A549 (cell line): ENCODE results near the gene NGEF. TPM values are rescaled to one million over a fixed set of nuclear protein-coding genes. Genes with fewer than 3 reads are reported as not detected.

Experiments used
- ATAC-seq, 2 experiments: fragments of 200-7000 bp in 1 of 2; fragments of >200 bp in 1 of 2; cut with Nextera tagmentation in 1 of 2; cut with Tn5 transposase in 1 of 2; 3 replicates each; pipeline versions ENCODE4 v1.8.0 to v1.9.1; 2018 to 2020; ENCODE audit warnings: mild to moderate bottlenecking in 1 of 2, moderate library complexity in 1 of 2
- CTCF ChIA-PET: fragments of 300-600 bp; sonication (Branson Sonifier 250); formaldehyde crosslinking; extraction: SDS; loops from one replicate; lab custom pipeline; 2021; ENCODE audit warnings: antibody characterized with exemption, inconsistent platforms; lab: Yijun Ruan, JAX
- POLR2A ChIA-PET: fragments of 350-600 bp; formaldehyde crosslinking; extraction: SDS; loops from one replicate; lab custom pipeline; 2021; ENCODE audit warnings: antibody characterized with exemption, inconsistent platforms; lab: Yijun Ruan, JAX
- DNase-seq, 2 experiments: peaks; one replicate each; pipeline versions ENCODE4 v3.0.0 to v3.0.0-alpha.2; 2011 to 2016; ENCODE audit warnings: low read depth in 1 of 2, low spot score in 1 of 2
- FAIRE-seq: peaks from 2 replicates; lab custom pipeline; 2011; peaks lifted over from hg19 to GRCh38; lab: Jason Lieb, UNC
- H3K27ac ChIP-seq, 2 experiments: fragments of >200 bp; sonication (Bioruptor Twin); formaldehyde crosslinking; 3 replicates each; pipeline ENCODE4 v1.5.1; 2016 to 2017
- H3K4me1 ChIP-seq: fragments of >200 bp; sonication (Bioruptor Twin); formaldehyde crosslinking; 3 replicates; pipeline ENCODE4 v1.6.1; 2016
- H3K4me2 ChIP-seq: fragments of >200 bp; sonication (Bioruptor Twin); formaldehyde crosslinking; 3 replicates; pipeline ENCODE4 v1.6.1; 2016
- H3K4me3 ChIP-seq: fragments of >200 bp; sonication (Bioruptor Twin); formaldehyde crosslinking; 3 replicates; pipeline ENCODE4 v1.5.1; 2016
- H3K9me3 ChIP-seq: fragments of >200 bp; sonication (Bioruptor Twin); formaldehyde crosslinking; 3 replicates; pipeline ENCODE4 v1.6.1; 2016
- CBX8 ChIP-seq: fragments of 200-600 bp; sonication (generic); IDR thresholded peaks from 2 replicates; pipeline ENCODE4 v1.6.1; 2016
- CEBPB ChIP-seq, 2 experiments: fragments of >200 bp in 1 of 2; sonication (Bioruptor Twin) in 1 of 2; formaldehyde crosslinking in 1 of 2; IDR thresholded peaks; 2 replicates each; pipeline ENCODE4 v1.6.1; 2012 to 2016
- EHMT2 ChIP-seq: fragments of 200-600 bp; sonication (generic); IDR thresholded peaks from 2 replicates; pipeline ENCODE4 v1.6.1; 2016; ENCODE audit warnings: antibody characterized with exemption, low read depth, mild to moderate bottlenecking, moderate library complexity
- FOSB ChIP-seq: fragments of 250-450 bp; sonication (Bioruptor Pico); IDR thresholded peaks from 2 replicates; pipeline ENCODE4 v1.5.0; 2020; ENCODE audit warnings: mild to moderate bottlenecking, moderate library complexity
- GATA3 ChIP-seq: IDR thresholded peaks from 2 replicates; pipeline ENCODE4 v1.6.1; 2012; ENCODE audit warnings: borderline replicate concordance
- HDAC2 ChIP-seq: fragments of 200-600 bp; sonication (generic); IDR thresholded peaks from 2 replicates; pipeline ENCODE4 v1.6.1; 2016
- HOXB5 ChIP-seq: fragments of 250-450 bp; sonication (Bioruptor Pico); IDR thresholded peaks from 2 replicates; pipeline ENCODE4 v1.5.0; 2020; ENCODE audit warnings: mild to moderate bottlenecking, moderate library complexity
- JUN ChIP-seq, 2 experiments: fragments of >200 bp; sonication (Bioruptor Twin); formaldehyde crosslinking; IDR thresholded peaks; 2 replicates in 1 of 2; 3 replicates in 1 of 2; pipeline ENCODE4 v1.6.1; 2016 to 2017
- KDM1A ChIP-seq: fragments of 200-600 bp; sonication (generic); IDR thresholded peaks from 2 replicates; pipeline ENCODE4 v1.6.1; 2016; ENCODE audit warnings: low read depth, mild to moderate bottlenecking
- KDM5A ChIP-seq: fragments of 200-600 bp; sonication (generic); IDR thresholded peaks from 2 replicates; pipeline ENCODE4 v1.6.1; 2016; ENCODE audit warnings: antibody characterized with exemption, mild to moderate bottlenecking
- MAFK ChIP-seq: fragments of 450-650 bp; IDR thresholded peaks from 2 replicates; pipeline ENCODE4 v1.6.1; 2014; ENCODE audit not compliant: partially characterized antibody
- POLR2AphosphoS2 ChIP-seq: conservative IDR thresholded peaks from 2 replicates; pipeline ENCODE4 v1.6.1; 2012; ENCODE audit warnings: low read length, improper control_type of control experiment, inconsistent platforms
- RNF2 ChIP-seq: fragments of 200-600 bp; sonication (generic); IDR thresholded peaks from 2 replicates; pipeline ENCODE4 v1.6.1; 2016; ENCODE audit warnings: low read depth, mild to moderate bottlenecking, antibody characterized with exemption, moderate library complexity, borderline replicate concordance
- ZSCAN20 ChIP-seq: fragments of 250-450 bp; sonication (Bioruptor Pico); IDR thresholded peaks from 2 replicates; pipeline ENCODE4 v1.8.0; 2022; ENCODE audit warnings: mild to moderate bottlenecking, moderate library complexity
- WGBS: methylation state at CpG from one replicate; pipeline ENCODE4 v1.1.6; 2017; ENCODE audit errors: missing lambda C conversion rate; 5-methylcytosine and 5-hydroxymethylcytosine counted together
- polyA plus RNA-seq, 4 experiments: library from polyadenylated mRNA; depleted of rRNA in 3 of 4; stranded (reverse); fragments of >200 nt; fragmentation: RNase III in 1 of 4; extraction: RNeasy Plus Mini Kit Qiagen cat#74134 plus additional on column Dnase treatment in 1 of 4; gene quantifications; 2 replicates in 3 of 4; 3 replicates in 1 of 4; pipeline ENCODE4 v1.2.3, GENCODE V29; 2011 to 2017
- TF ChIP-seq, protein P1 (sequence below): fragments of 200-600 bp; sonication (generic); IDR thresholded peaks from 2 replicates; pipeline ENCODE4 v1.6.1; 2016; ENCODE audit warnings: antibody characterized with exemption, mild to moderate bottlenecking, moderate library complexity
- TF ChIP-seq, protein P2 (sequence below): fragments of >200 bp; sonication (Bioruptor Twin); formaldehyde crosslinking; IDR thresholded peaks from 3 replicates; pipeline ENCODE4 v1.5.1; 2016
- TF ChIP-seq, protein P3 (sequence below): fragments of 150-350 bp; IDR thresholded peaks from 2 replicates; pipeline ENCODE4 v1.6.1; 2014; ENCODE audit warnings: low read depth, mild to moderate bottlenecking, low read length
- TF ChIP-seq, protein P4 (sequence below): fragments of >200 bp; sonication (Bioruptor Twin); formaldehyde crosslinking; IDR thresholded peaks from 3 replicates; pipeline ENCODE4 v1.6.1; 2016
- TF ChIP-seq, protein P5 (sequence below): fragments of 250-450 bp; sonication (Bioruptor Pico); IDR thresholded peaks from 2 replicates; pipeline ENCODE4 v1.5.0; 2020; ENCODE audit warnings: low read depth, mild to moderate bottlenecking, moderate library complexity

NGEF gene
- polyA plus RNA-seq, 2 of the 4 experiments (the other 2 are of a cell fraction) = 8.1 to 9.7 TPM

DNA sequence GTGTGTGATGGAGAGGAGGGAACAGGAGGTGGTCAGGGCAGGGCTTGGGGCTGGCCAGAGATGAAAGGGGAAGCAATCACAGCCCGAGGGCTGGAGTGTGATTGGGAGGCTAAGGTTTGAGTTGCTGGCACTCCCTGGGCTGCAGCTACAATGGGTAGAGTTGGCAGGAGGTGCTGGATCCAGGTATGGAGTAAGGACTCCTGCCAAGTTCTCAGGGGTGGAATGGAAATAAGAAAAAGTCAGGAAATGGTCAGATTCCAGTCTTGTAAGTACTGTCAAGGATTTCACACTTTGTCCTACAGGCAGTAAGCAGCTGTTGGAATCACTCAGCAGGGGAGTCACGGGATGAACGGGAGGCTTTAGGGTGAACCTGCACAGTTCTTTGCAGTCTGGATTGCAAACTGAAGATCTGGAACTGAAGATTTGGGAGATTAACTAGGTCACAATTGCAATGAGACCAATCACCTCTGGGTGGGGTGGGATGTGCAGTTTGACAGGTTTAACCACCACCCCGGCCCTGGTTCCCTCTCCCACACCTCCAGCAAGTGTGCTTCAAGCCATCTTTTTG lies 36.2 kb upstream of the NGEF start:
- Histone ChIP-seq H3K27ac (no peak overlapping the region), H3K9me3 (no peaks in the 10 kb centered on the region), H3K4me2 (no peak overlapping the region), H3K4me1 (0 out of 3 replicates have a peak, but pooled peaks cover 11% of the 10 kb centered on the region), H3K4me3 (no peak overlapping the region)
- WGBS = 54% methylated on average over 4 of the region's 4 CpGs
- ChIA-PET CTCF (interaction anchor here (1.0 to 7.0 kb wide), 3 partner anchors 18 to 70 kb away, joined by 3 to 64 read pairs (median 12); no protein-coding TSS in a partner anchor), POLR2A (no interaction called here)
- no peak for DNase-seq
- FAIRE-seq = no peak
- no peak for ATAC-seq
- TF ChIP-seq ZSCAN20 (CRISPR knock-in tag) (no peak), FOSB (no peak), CBX8 (no peak), KDM1A (no peak), MAFK (no peak), GATA3 (no peak), EHMT2 (no peak), HDAC2 (no peak), RNF2 (no peak), KDM5A (no peak), JUN (IDR thresholded peaks at IDR 0.05) (no peak), POLR2AphosphoS2 (no peak), HOXB5 (CRISPR knock-in tag) (no peak), CEBPB (IDR thresholded peaks at IDR 0.05) (no peak)
- TF ChIP-seq, protein P1, sequence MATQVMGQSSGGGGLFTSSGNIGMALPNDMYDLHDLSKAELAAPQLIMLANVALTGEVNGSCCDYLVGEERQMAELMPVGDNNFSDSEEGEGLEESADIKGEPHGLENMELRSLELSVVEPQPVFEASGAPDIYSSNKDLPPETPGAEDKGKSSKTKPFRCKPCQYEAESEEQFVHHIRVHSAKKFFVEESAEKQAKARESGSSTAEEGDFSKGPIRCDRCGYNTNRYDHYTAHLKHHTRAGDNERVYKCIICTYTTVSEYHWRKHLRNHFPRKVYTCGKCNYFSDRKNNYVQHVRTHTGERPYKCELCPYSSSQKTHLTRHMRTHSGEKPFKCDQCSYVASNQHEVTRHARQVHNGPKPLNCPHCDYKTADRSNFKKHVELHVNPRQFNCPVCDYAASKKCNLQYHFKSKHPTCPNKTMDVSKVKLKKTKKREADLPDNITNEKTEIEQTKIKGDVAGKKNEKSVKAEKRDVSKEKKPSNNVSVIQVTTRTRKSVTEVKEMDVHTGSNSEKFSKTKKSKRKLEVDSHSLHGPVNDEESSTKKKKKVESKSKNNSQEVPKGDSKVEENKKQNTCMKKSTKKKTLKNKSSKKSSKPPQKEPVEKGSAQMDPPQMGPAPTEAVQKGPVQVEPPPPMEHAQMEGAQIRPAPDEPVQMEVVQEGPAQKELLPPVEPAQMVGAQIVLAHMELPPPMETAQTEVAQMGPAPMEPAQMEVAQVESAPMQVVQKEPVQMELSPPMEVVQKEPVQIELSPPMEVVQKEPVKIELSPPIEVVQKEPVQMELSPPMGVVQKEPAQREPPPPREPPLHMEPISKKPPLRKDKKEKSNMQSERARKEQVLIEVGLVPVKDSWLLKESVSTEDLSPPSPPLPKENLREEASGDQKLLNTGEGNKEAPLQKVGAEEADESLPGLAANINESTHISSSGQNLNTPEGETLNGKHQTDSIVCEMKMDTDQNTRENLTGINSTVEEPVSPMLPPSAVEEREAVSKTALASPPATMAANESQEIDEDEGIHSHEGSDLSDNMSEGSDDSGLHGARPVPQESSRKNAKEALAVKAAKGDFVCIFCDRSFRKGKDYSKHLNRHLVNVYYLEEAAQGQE = no peak
- TF ChIP-seq, protein P2, sequence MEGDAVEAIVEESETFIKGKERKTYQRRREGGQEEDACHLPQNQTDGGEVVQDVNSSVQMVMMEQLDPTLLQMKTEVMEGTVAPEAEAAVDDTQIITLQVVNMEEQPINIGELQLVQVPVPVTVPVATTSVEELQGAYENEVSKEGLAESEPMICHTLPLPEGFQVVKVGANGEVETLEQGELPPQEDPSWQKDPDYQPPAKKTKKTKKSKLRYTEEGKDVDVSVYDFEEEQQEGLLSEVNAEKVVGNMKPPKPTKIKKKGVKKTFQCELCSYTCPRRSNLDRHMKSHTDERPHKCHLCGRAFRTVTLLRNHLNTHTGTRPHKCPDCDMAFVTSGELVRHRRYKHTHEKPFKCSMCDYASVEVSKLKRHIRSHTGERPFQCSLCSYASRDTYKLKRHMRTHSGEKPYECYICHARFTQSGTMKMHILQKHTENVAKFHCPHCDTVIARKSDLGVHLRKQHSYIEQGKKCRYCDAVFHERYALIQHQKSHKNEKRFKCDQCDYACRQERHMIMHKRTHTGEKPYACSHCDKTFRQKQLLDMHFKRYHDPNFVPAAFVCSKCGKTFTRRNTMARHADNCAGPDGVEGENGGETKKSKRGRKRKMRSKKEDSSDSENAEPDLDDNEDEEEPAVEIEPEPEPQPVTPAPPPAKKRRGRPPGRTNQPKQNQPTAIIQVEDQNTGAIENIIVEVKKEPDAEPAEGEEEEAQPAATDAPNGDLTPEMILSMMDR = no peak
- TF ChIP-seq, protein P3, sequence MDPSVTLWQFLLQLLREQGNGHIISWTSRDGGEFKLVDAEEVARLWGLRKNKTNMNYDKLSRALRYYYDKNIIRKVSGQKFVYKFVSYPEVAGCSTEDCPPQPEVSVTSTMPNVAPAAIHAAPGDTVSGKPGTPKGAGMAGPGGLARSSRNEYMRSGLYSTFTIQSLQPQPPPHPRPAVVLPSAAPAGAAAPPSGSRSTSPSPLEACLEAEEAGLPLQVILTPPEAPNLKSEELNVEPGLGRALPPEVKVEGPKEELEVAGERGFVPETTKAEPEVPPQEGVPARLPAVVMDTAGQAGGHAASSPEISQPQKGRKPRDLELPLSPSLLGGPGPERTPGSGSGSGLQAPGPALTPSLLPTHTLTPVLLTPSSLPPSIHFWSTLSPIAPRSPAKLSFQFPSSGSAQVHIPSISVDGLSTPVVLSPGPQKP = no peak
- TF ChIP-seq, protein P4, sequence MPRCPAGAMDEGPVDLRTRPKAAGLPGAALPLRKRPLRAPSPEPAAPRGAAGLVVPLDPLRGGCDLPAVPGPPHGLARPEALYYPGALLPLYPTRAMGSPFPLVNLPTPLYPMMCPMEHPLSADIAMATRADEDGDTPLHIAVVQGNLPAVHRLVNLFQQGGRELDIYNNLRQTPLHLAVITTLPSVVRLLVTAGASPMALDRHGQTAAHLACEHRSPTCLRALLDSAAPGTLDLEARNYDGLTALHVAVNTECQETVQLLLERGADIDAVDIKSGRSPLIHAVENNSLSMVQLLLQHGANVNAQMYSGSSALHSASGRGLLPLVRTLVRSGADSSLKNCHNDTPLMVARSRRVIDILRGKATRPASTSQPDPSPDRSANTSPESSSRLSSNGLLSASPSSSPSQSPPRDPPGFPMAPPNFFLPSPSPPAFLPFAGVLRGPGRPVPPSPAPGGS = no peak
- TF ChIP-seq, protein P5, sequence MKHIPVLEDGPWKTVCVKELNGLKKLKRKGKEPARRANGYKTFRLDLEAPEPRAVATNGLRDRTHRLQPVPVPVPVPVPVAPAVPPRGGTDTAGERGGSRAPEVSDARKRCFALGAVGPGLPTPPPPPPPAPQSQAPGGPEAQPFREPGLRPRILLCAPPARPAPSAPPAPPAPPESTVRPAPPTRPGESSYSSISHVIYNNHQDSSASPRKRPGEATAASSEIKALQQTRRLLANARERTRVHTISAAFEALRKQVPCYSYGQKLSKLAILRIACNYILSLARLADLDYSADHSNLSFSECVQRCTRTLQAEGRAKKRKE (CRISPR knock-in tag) = no peak
